GM19351 (cell line): ENCODE results near the gene NT5C1B.
"Not testable (repeated sequence)": the region's sequence is repeated elsewhere in the genome, so short reads cannot be mapped to it uniquely, and the experiment has no call there.

ENCODE experiments used
- ATAC-seq: cut with Tn5 transposase; IDR thresholded peaks from one replicate; pipeline ENCODE4 v1.9.1; 2021; ENCODE audit warnings: mild to moderate bottlenecking, moderate library complexity; ENCODE audit not compliant: unreplicated experiment

The NT5C1B gene

DNA sequence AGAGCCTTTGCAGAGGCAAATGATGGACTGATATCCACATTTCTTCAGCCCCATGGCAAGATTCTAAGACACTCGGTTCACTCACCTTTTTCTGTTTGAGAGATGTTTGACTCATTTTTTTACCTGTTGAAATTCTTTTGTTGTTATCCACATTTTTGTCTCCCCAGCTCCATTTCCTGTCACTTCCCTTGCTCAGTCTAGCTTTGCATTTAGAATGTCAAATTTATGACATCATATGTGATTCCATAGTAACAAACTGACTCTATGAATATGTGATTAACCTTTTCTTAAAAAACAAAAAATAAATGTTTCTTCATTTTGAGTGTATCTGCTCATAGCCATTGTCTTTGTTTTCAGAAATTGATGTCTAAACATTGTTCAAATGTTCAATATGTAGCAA lies at the start of gene NT5C1B:
TSS of gene NT5C1B (minus strand) at position 216 of the 400 bp plus-strand sequence. CDS start at position 115, 101 bp downstream.
- ATAC-seq, result no peak

DNA sequence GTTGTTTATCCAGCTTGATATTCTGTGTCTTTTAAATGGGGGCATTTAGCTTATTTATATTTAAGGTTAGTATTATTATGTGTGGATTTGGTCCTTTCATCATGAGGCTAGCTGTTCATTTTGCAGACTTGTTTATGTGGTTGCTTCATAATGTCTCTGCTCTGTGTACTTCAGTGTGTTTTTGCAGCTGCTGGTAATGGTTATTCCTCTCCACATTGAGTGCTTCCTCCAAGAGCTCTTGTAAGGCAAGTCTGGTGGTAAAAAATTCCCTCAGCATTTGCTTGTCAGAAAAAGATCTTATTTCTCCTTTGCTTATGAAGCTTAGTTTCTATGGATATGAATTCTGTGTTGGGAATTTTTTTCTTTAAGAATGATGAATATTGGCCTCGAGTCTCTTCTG lies 47.8 kb upstream of the NT5C1B start:
- no peak for ATAC-seq

DNA sequence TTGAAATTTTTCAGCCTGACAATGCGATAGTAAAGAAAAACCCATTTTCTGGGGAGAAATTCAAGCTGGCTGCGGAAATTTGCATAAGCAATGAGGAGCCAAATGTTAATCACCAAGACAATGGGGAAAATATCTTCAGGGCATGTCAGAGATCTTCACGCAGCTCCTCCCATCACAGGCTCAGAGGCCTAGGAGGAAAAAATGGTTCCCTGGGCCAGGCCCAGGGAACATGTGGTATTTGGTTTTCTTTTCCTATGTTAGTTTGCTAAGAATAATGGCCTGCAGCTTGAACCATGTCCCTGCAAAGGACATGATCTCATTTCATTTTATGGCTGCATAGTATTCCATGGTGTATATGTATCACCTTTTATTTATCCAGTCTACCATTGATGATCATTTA lies 43.3 kb upstream of the NT5C1B start:
- not testable (repeated sequence) for ATAC-seq

DNA sequence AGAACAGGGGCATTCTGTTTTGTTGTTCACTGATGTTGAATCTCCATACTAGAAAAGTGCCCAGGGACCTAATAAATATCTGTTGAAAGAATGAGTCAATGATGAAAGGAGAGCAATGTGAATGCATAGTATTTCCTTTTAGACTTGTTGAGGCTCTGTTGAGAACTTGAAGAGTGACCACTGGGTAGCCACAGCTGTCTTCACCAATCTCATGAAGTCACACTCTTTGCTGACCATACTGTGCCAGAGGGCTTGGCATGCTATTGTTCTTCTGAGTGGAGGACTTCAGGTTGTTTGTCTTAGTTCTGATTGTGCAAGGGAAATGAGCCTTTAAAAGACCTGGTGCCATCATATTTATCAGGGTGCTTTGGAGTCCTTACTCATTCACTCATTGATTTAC lies 41.6 kb upstream of the NT5C1B start:
- no peak for ATAC-seq

DNA sequence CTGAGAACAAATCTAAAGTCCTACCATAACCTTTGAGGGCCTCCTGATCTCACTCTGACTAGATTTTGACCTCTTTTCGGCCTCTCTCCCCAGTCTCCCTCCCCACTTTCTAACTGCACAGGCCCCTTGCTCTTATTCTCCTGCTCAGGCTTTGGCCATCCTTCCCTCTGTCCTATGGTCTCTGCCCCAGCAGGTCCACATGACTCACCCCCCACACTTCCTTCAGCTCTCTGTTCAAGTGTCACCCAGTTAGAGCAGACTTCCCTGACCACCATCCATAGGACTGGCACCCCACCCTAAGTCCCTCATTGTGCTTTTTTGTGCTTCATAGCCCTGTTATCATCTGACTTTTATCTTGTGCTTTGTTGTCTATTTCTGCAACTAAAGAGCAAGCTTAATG lies 41.2 kb upstream of the NT5C1B start:
- no peak for ATAC-seq

DNA sequence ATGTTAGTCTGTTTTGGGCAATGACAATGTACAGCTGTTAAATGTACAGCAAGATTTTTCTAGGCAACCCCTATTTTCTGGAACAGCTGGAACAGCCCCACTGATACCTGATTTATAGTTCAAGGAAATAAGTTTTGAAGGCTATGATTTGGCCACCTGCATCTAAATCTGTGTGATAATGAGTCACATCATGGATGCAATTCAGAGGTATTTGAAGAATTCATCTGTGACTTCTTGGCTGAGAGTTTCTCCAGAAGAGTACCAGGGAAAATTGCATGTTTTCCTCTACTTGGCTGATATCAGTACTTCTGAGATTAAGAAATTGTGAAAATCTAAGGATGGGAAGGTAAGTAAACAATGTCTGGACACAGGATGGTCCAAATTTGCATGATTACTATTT lies 40.7 kb upstream of the NT5C1B start:
- no peak for ATAC-seq

DNA sequence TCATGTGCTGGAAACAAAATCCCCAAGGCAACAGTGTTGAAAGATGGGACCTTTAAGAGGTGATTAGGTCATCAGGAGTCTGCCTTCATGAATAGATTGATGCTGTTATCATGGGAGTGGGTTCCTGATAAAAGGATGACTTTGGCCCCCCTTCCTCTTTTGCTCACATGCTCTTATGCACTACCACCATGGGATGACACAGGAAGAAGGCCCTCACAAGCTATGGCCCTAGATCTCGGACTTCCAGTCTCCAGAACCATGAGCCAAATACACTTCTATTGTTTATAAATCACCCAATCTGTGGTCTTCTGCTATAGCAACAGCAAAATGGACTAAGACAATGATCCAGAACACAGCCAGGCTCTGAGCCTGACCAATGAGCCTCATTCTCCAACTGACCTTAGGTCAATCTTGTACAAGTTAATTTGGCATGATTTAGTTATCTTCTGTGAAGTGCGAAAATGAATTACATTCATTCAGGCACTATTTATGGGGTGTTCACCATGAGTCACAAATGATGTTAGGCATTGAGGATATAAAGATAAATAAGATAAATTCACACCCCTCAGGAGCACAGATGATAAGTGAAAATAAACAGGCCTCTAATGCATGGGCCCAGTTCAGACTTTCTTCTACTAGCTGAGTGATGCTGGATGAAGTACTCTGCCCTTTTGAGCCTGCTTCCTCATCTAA lies 37.7 kb upstream of the NT5C1B start:
- ATAC-seq, result no peak

DNA sequence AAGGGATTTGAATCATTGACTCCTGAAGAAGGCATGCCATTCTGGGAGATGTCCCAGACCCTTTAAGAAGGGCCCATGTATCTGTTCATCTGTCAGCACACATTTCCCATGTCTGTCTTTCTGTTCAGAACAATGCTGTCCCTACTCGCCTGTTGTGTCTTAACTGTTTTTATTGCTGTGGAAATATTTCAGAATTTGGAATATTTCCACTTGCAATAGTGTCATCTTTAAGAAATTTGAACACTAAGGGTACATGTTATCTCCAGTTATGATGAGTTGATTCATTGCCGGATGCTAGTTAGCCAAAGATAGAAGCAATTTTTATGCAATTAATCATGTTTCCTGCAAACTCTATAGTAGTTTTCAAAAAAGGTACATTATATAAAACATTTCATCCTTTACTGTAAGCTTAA lies 36.9 kb upstream of the NT5C1B start:
- no peak for ATAC-seq

DNA sequence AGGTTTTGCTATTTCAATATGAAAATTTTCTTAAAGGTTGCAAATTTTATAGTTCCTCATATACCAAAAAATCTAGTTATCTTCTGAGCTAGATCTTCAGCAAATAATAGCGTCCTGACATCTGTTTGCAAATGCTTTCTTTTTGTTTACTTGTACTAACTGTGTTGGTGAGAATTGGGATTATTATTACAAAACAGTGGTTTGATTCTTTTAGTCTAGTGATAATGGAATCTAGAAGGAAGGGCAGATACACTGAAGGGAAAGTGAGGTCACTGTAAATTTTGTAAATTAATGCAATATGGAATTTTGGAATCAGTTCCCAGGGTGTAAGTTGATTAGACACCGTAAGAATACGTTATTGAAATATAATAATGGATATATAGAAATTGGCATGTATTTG lies 36.2 kb upstream of the NT5C1B start:
- no peak for ATAC-seq

DNA sequence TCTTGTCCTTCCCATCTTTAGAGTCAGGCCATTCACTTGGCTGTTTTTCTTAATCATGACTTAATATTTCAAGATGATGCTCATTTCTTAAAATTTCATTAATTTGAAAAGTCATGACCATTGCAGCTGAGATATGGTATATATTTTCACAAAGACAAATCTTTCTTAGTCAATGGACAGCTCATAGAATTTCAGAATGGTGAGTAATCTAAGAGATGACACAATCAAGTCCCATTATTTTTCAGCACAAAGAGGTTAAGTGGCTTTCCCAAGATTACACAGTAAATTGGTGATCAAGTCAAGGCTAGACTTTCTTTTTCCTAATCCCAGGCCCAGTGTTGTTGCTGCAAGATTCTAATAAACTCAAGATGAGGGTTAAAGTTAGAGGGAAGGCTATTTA lies 34.4 kb upstream of the NT5C1B start:
- no peak for ATAC-seq

DNA sequence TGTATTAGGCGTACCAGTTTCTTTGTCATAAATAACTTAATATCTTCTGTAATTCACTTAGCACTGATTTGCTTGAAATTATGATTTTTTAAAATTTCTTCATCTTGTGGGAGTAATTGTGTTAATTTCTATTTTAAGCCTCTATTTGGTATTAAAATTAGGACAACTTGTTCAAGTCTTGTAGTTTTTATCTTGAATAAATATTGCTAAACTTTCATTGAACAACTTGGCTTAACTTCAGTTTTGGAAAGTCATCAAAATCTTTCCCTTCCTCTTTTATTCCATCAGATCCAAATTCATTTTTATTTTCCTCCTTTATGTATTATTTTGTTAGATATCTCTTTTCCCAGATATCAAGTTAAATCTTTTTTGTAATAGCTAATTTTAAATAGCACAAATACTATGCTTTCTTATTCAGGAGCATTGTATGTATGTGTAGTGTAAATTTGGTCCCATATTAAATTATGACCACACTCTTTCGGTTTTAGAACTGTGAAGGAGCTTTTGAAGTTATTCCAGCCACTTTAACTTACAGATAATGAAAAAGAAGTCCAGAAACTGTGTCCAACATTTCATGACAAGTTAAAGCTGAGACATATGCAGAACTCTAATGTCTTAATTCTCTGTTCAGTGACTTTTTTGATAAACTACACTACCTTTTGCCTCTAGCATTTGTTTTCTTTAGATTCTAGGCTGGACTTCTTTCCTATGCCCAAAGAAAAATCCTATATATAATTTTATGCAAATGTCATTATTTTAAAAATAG lies 31.7 kb upstream of the NT5C1B start:
- ATAC-seq, result no peak

DNA sequence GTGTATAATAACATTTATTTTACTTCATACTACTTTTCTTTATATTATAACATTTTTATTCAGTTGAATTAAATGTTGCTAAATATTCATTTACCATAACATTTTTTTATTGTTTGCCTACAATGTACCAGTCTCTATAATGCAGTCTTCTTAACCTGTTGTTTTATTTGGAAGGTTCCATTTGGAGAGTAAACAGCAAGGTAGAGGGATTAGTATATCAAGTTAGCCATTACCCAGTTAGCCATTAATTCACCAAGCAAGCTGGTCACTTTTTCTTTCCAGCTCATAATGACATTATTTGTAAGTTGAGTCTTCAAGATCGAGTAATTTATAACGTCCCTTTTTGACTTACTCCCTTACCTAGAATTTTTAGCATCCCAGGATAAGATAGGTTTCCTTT lies 29.7 kb upstream of the NT5C1B start:
- ATAC-seq, result no peak

DNA sequence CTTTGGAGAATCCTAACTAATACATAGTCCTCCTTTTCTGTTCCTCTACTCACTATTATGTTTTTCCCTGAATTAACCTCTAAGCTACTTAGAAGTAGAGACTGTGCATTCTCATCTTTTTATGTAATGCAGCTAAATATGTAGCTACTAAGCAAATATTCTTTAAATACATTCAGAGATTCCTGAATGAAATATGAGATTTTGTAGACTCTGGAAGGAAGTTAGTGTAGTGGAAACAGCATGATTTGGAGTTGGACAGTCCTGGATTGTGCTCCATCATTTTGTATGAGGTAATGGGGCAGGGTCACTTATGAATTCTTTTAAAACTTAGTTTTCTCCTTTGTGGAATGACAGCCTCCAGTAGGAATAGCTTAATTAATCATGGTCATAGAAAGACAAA lies 24.7 kb upstream of the NT5C1B start:
- ATAC-seq, result no peak

DNA sequence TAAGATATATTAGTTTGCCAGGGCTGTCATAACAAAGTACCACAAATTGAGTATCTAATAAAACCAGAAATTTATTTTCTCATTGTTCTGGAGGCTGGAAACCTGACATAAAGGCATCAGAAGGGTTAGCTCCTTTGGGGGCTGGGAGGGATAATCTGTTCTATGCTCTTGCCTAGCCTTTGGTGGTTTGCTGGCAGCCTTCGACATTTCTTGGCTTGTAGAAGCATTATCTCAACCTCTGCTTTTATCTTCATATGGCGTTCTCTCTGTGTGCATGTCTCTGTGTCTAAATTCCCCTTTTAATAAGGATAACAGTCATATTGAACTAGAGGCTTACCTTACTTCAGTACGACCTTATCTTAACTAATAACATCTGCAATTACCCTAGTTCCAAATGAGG lies 22.8 kb upstream of the NT5C1B start:
- ATAC-seq, result no peak

DNA sequence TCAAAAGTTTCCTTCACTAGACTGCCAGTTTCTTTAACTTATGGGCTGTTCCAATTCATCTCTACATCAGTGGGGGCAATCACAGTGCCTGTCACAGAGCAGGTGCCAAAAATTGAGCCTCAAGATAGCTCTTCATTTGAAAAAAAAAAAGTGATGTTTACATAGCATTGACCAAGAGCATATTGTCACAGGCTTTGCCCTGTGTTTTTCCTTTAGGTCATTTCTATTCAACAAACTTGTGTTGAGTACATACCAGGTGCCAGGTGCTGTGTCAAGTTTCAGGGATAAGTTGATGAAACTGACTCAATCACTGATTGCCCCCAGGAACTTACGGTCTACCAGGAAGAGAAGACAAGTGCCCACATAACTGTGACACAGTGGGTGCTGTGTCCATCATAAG lies 22.2 kb upstream of the NT5C1B start:
- ATAC-seq, result no peak

DNA sequence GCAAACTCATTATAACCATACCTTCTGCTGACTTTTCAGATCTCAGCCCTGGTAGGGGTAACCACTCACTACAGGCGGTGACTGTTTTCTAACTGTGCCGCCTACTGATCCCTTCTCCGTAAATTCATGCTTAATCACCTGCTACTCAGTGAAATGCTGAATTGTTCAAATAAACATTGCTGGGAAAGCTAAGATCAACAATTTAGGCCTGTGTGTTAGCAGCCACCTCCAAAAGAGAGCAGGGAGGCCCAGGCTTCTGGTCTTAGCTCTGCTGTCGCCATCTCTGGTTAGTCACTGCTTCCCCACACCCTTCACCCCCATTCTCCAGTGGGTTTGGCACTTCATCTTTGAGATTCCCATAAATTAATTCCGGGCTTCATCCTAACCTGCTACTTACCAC lies 21.8 kb upstream of the NT5C1B start:
- ATAC-seq, result no peak

DNA sequence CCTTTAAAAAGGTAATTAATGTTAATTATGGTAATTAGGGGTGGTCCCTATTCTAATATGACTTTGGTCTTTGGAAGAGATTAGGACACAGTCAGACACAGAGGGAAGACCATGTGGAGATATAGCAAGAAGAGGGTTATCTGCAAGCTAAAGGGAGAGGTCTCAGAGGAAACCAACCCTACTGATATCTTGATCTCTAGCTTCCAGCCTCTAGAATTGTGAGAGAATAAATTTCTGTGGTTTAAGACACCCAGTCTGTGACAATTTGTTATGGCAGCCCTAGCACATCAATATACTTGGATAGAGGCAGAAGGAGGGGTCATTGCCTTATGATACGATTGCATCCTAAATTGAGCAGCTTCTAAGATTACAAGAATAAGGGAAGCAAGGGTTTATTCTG lies 21.3 kb upstream of the NT5C1B start:
- ATAC-seq, result no peak

DNA sequence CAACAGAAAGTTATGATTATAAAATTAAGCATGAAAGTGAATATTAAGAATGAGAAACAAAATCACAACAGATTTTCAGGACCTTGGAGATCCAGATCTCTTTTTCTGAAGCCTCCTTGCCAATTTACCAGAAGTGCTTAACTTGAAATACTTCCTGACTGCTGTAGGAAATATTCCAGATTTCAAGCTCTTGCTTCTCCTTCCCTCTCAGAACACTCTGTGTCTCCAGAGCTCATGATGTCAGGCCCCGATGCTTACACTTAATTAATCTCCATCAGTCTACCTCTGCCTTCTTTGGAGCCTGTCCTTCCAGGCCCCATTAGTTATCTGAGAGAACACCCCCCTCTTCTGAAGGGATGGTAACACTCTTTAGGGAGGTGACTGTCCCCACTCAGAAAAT lies 20.7 kb upstream of the NT5C1B start:
- ATAC-seq, result no peak

DNA sequence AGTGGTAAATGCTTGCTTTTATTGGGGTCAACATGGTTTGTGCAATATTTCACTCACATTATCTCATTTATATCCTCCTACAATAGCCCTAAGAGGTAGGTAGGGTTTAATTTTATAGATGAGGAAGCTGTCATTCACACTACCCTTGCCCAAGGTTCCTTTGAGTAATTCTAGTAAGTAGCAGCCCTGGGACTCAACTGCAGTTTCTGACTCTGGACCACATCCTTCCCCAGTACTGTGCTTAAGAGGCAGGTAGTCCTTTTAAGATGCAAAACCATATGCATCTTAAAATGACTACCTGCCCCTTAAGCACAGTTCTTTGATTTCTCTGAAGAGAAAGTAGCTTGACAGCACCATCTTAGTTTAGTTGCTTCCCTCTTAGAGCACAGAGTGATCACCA lies 15.7 kb upstream of the NT5C1B start:
- ATAC-seq, result peak; percentile 85

DNA sequence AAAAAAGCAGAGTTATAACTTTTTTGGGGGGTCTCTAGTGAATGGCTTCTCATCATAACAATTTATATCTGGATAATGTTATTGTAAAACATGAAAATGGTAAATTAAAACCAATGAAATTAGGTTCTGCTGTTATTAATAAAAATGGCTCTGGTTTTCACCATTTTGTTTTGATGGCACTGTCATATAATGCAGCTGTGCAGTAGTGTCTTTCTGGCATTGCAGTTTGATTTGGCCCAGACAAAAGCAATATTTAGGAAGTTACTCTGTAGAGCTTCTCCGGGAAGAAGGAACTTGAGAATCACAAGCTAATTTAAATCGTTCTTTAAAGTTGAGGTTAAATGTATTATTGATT lies 15.1 kb upstream of the NT5C1B start:
- ATAC-seq, result no peak

DNA sequence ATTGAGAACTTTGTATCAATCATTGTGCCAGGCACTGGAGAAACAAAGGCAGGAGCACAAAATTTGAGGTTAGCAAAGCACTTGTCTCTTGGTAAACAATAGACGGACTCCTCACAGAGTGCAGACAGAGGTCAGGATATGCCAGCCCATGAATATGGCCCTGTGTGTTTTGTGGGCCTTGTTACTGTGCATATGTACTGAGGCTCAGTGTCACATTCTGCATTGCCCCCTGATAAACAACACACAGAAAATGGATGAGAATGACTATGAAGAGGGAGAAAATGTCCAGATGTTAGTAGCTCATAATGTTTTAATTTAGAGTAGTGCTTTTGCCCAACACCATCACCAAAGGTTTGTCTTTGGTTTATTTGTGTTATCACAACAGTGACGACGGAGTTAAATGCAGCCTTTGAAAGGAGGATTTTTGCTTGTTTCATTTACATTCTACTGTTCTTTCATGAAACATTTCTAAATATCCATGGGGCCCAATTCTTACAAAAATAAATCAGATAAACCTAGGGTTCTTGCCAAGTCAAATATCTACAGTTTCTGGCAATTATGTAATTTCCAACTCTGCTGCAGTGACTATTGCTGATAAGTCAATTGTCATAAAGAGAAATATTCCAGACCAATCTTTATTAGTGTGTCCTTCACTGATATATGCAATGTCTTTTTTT lies 14.6 kb upstream of the NT5C1B start:
- ATAC-seq, result no peak

DNA sequence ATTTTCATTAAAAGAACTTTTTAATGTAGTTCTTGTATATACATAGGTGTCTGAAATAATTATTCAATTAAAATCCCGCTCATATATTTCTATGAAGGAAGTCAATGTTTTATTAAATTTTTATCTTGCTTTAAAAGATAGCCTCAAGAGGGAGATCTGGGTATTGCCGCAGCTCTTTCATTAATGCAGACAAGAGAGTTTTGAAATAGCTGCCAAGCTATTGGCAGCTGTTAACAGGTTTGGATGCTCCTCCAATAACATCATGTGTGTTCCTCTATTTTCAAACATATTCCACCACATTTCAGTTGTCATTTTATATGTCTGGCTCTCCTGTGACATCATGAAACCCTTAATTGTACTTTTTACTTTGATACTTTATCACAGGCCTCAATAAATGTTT lies 12.9 kb upstream of the NT5C1B start:
- ATAC-seq, result no peak
